AG04449 (cell line): ENCODE measurements around the gene AFF3.

ENCODE experiments used
- CTCF ChIA-PET: fragments of 350-600 bp; formaldehyde crosslinking; extraction: SDS; loops from one replicate; lab custom pipeline; 2021; ENCODE audit warnings: antibody characterized with exemption; lab: Yijun Ruan, JAX
- POLR2A ChIA-PET: fragments of 400-600, 350-600 bp; formaldehyde crosslinking; extraction: SDS; loops from one replicate; lab custom pipeline; 2020; ENCODE audit warnings: antibody characterized with exemption, inconsistent platforms; lab: Yijun Ruan, JAX
- DNase-seq: peaks from one replicate; pipeline ENCODE4 v3.0.0-alpha.2; 2010; ENCODE audit warnings: low read depth, low spot score
- H3K4me3 ChIP-seq: 2 replicates; pipeline ENCODE4 v1.5.1; 2011; ENCODE audit warnings: low read depth, mild to moderate bottlenecking, control low read depth, low read length
- CTCF ChIP-seq: IDR thresholded peaks from one replicate; pipeline ENCODE4 v1.5.1; 2011; ENCODE audit warnings: mild to moderate bottlenecking, moderate library complexity, low read length, control low read depth, inconsistent platforms; ENCODE audit not compliant: insufficient read depth; ENCODE audit errors: missing control alignments

AFF3 gene

GRCh38 chr2:99846462-99847107 lies 295.8 kb downstream of the AFF3 start:
- DNase-seq: no peak
- ChIA-PET POLR2A (no interaction called here), CTCF (no interaction called here)
- TF ChIP-seq CTCF: no peak
- no peak overlapping the region for H3K4me3 ChIP-seq

GRCh38 chr2:99845296-99845695 lies 297.1 kb downstream of the AFF3 start:
- TF ChIP-seq CTCF: no peak
- H3K4me3 ChIP-seq: no peak overlapping the region
- DNase-seq: no peak
- ChIA-PET POLR2A (no interaction called here), CTCF (no interaction called here)

- CTCF ChIA-PET: interaction anchor here (1.0 kb wide), 1 partner anchor 399 kb away, joined by 5 read pairs; no protein-coding TSS in a partner anchor
- POLR2A ChIA-PET: no interaction called here
- no peak overlapping the region for H3K4me3 ChIP-seq
- no peak for DNase-seq
- no peak for TF ChIP-seq CTCF
Measured at GRCh38 chr2:99842451-99842850, 299.9 kb downstream of the AFF3 start.

- H3K4me3 ChIP-seq: no peak overlapping the region
- no peak for DNase-seq
- POLR2A ChIA-PET: interaction anchor here (1.3 kb wide), 1 partner anchor 40 kb away, joined by 3 read pairs; no protein-coding TSS in a partner anchor
- CTCF ChIA-PET: interaction anchor here (0.7 to 1.6 kb wide), 4 partner anchors 9 to 400 kb away, joined by 3 to 5 read pairs (median 4); no protein-coding TSS in a partner anchor
- no peak for TF ChIP-seq CTCF
Measured at GRCh38 chr2:99841749-99842148, 300.6 kb downstream of the AFF3 start.

GRCh38 chr2:99840831-99841230 lies 301.6 kb downstream of the AFF3 start:
- CTCF ChIA-PET: interaction anchor here (0.7 to 1.6 kb wide), 4 partner anchors 9 to 284 kb away, joined by 3 to 5 read pairs (median 3); no protein-coding TSS in a partner anchor
- no peak overlapping the region for H3K4me3 ChIP-seq
- TF ChIP-seq CTCF: no peak
- DNase-seq: no peak
- POLR2A ChIA-PET: interaction anchor here (1.3 kb wide), 1 partner anchor 41 kb away, joined by 3 read pairs; no protein-coding TSS in a partner anchor
